Smooth muscle cell (in vitro differentiated cells): ENCODE data around the gene MISP3. TPM values are rescaled to one million over a fixed set of nuclear protein-coding genes. Genes with fewer than 3 reads are reported as not detected.

ENCODE experiments used
- DNase-seq: peaks from one replicate; lab custom pipeline; 2025; ENCODE audit not compliant: unreplicated experiment; lab: John Stamatoyannopoulos, UW
- H2AFZ ChIP-seq: fragments of 200-600 bp; sonication (generic); 2 replicates; pipeline ENCODE4 v1.6.0; 2016; ENCODE audit warnings: antibody characterized with exemption, low read depth, mild to moderate bottlenecking
- H3F3A ChIP-seq: fragments of 200-600 bp; sonication (generic); 2 replicates; pipeline ENCODE4 v1.6.0; 2017; ENCODE audit warnings: antibody characterized with exemption, low read depth
- H3K27ac ChIP-seq: fragments of 200-600 bp; sonication (generic); 2 replicates; pipeline ENCODE4 v1.5.1; 2016; ENCODE audit warnings: low read depth, mild to moderate bottlenecking
- H3K27me3 ChIP-seq: fragments of 200-600 bp; sonication (generic); 2 replicates; pipeline ENCODE4 v1.6.1; 2016; ENCODE audit warnings: low read depth, mild to moderate bottlenecking
- H3K36me3 ChIP-seq: fragments of 200-600 bp; sonication (generic); 2 replicates; pipeline ENCODE4 v1.5.1; 2016; ENCODE audit warnings: low read depth
- H3K4me1 ChIP-seq: fragments of 200-600 bp; sonication (generic); 2 replicates; pipeline ENCODE4 v1.5.1; 2016; ENCODE audit warnings: low read depth
- H3K4me2 ChIP-seq: fragments of 200-600 bp; sonication (generic); 2 replicates; pipeline ENCODE4 v1.6.0; 2016; ENCODE audit warnings: mild to moderate bottlenecking
- H3K4me3 ChIP-seq: fragments of 200-600 bp; sonication (generic); 2 replicates; pipeline ENCODE4 v1.5.1; 2016; ENCODE audit warnings: mild to moderate bottlenecking
- H3K79me2 ChIP-seq: fragments of 200-600 bp; sonication (generic); 2 replicates; pipeline ENCODE4 v1.6.0; 2016; ENCODE audit warnings: low read depth, mild to moderate bottlenecking
- H3K9ac ChIP-seq: fragments of 200-600 bp; sonication (generic); 2 replicates; pipeline ENCODE4 v1.6.0; 2016; ENCODE audit warnings: low read depth
- H3K9me3 ChIP-seq: fragments of 200-600 bp; sonication (generic); replicated peaks from 2 replicates; pipeline ENCODE4 v1.5.1; 2016; ENCODE audit warnings: low read depth
- H4K20me1 ChIP-seq: fragments of 200-600 bp; sonication (generic); 2 replicates; pipeline ENCODE4 v1.6.0; 2016; ENCODE audit warnings: low read depth
- CTCF ChIP-seq: fragments of 200-600 bp; sonication (generic); IDR thresholded peaks from 2 replicates; pipeline ENCODE4 v1.5.1; 2017; ENCODE audit warnings: borderline replicate concordance, mild to moderate bottlenecking, antibody characterized with exemption; ENCODE audit not compliant: insufficient read depth, poor library complexity, severe bottlenecking
- WGBS: methylation state at CpG from one replicate; pipeline ENCODE4 v1.1.7; 2016; ENCODE audit warnings: low lambda C conversion rate; 5-methylcytosine and 5-hydroxymethylcytosine counted together
- polyA plus RNA-seq: library from polyadenylated mRNA; unstranded; fragments of >200 nt; fragmentation: Nextera tagmentation; extraction: Ambion mirVana; gene quantifications from 2 replicates; pipeline ENCODE4 v1.2.1, GENCODE V29; 2016
- total RNA-seq: library from RNA; depleted of rRNA; stranded (reverse); fragments of >200 nt; gene quantifications from 2 replicates; pipeline ENCODE4 v1.2.3, GENCODE V29; 2014

MISP3 gene
- total and polyA plus RNA-seq, 2 experiments from 2014 or later = 0.61 to 2.4 TPM

- H3K36me3 ChIP-seq = no peaks in the 10 kb centered on the region
- 21% methylated on average over 50 of the region's 61 CpGs for WGBS
These were observed 45.8 kb downstream of the MISP3 start for GRCh38 chr19:14118165-14119051.

GRCh38 chr19:14119146-14119545 is 46.6 kb downstream of the MISP3 start:
- no peak for TF ChIP-seq CTCF
- peaks cover 30% of the 10 kb centered on the region for H3K79me2 ChIP-seq
- H3K9ac ChIP-seq = no peak overlapping the region
- no peaks in the 10 kb centered on the region for H3K9me3 ChIP-seq
- H3K4me2 ChIP-seq = peak overlapping the region; percentile 95
- H3K4me1 ChIP-seq = peaks cover 16% of the 10 kb centered on the region
- H3F3A ChIP-seq = peaks cover 11% of the 10 kb centered on the region
- H3K4me3 ChIP-seq = no peak overlapping the region
- WGBS = 78% methylated on average over 3 of the region's 3 CpGs
- no peak overlapping the region for H2AFZ ChIP-seq
- H3K27me3 ChIP-seq = no peaks in the 10 kb centered on the region
- DNase-seq = no peak
- peaks cover 27% of the 10 kb centered on the region for H4K20me1 ChIP-seq
- peak overlapping the region; percentile 73 for H3K27ac ChIP-seq
- no peaks in the 10 kb centered on the region for H3K36me3 ChIP-seq

More at GRCh38 chr19:14118165-14119051, 45.8 kb downstream of the MISP3 start:
- TF ChIP-seq CTCF = no peak
- H3K9ac ChIP-seq = peak overlapping the region; percentile 76
- peaks cover 11% of the 10 kb centered on the region for H3F3A ChIP-seq
- peaks cover 38% of the 10 kb centered on the region for H3K79me2 ChIP-seq
- H3K4me3 ChIP-seq = peak overlapping the region; percentile 64
- H3K4me2 ChIP-seq = peak overlapping the region; percentile 95
- peaks cover 34% of the 10 kb centered on the region for H4K20me1 ChIP-seq
- H2AFZ ChIP-seq = peak overlapping the region; percentile 77
- peaks cover 16% of the 10 kb centered on the region for H3K4me1 ChIP-seq
- H3K9me3 ChIP-seq = no peaks in the 10 kb centered on the region
- no peaks in the 10 kb centered on the region for H3K27me3 ChIP-seq
- no peak for DNase-seq
- H3K27ac ChIP-seq = peak overlapping the region; percentile 73

GRCh38 chr19:14119644-14120496 is 47.3 kb downstream of the MISP3 start:
- no peak overlapping the region for H3K9ac ChIP-seq
- no peak for TF ChIP-seq CTCF

More at GRCh38 chr19:14119644-14120496, 47.3 kb downstream of the MISP3 start:
- DNase-seq = no peak
- Histone ChIP-seq H2AFZ (no peak overlapping the region), H3F3A (peaks cover 11% of the 10 kb centered on the region), H3K9me3 (no peaks in the 10 kb centered on the region), H4K20me1 (peaks cover 21% of the 10 kb centered on the region), H3K27ac (peak overlapping the region; percentile 73), H3K27me3 (no peaks in the 10 kb centered on the region), H3K4me3 (no peak overlapping the region), H3K79me2 (peaks cover 24% of the 10 kb centered on the region), H3K36me3 (no peaks in the 10 kb centered on the region), H3K4me1 (peaks cover 16% of the 10 kb centered on the region), H3K4me2 (no peak overlapping the region)
- WGBS = 95% methylated on average over 7 of the region's 7 CpGs
